K562 (cell line): Measurements from ENCODE around the gene HOXC11. TPM values are rescaled to one million over a fixed set of nuclear protein-coding genes. Genes with fewer than 3 reads are reported as not detected.
A peak's percentile ranks its signal among the peaks of the same experiment; 100 is the strongest.

Source experiments
- DPF2 ChIP-seq: fragments of 450-650 bp; IDR thresholded peaks from 2 replicates; pipeline ENCODE4 v1.6.1; 2016
- ERF ChIP-seq: fragments of 450-650 bp; formaldehyde crosslinking; IDR thresholded peaks from 2 replicates; pipeline ENCODE4 v1.4.0; 2020; ENCODE audit warnings: mild to moderate bottlenecking, mixed read lengths
- MGA ChIP-seq: fragments of 450-650 bp; IDR thresholded peaks from 2 replicates; pipeline ENCODE4 v1.6.1; 2016; ENCODE audit warnings: mild to moderate bottlenecking, moderate library complexity
- NRF1 ChIP-seq, 2 experiments: fragments of 450-650 bp; IDR thresholded peaks in 1 of 2; conservative IDR thresholded peaks in 1 of 2; 2 replicates each; pipeline ENCODE4 v1.6.1; 2014; ENCODE audit warnings: mild to moderate bottlenecking in 2 of 2
- POLR2B ChIP-seq: fragments of 450-650 bp; IDR thresholded peaks from 2 replicates; pipeline ENCODE4 v1.6.1; 2018; ENCODE audit warnings: low read depth; ENCODE audit not compliant: partially characterized antibody
- SETDB1 ChIP-seq: IDR thresholded peaks from one replicate; pipeline ENCODE4 v1.6.1; 2012; ENCODE audit warnings: low read length, control low read depth, inconsistent platforms
- TEAD4 ChIP-seq, 2 experiments: sonication (generic) in 1 of 2; formaldehyde crosslinking in 1 of 2; IDR thresholded peaks; 2 replicates each; pipeline versions ENCODE4 v1.6.1 to v1.8.0; 2012 to 2022; ENCODE audit warnings: borderline replicate concordance in 1 of 2, inconsistent platforms in 1 of 2, low read length in 1 of 2, mild to moderate bottlenecking in 1 of 2, missing genetic modification reagents in 1 of 2
- ZNF512 ChIP-seq: IDR thresholded peaks from 2 replicates; pipeline ENCODE4 v1.6.1; 2016; ENCODE audit warnings: missing genetic modification characterization, missing compliant biosample characterization
- polyA plus RNA-seq, 8 experiments: library from polyadenylated mRNA; depleted of rRNA in 4 of 8; stranded (reverse) in 5 of 8; unstranded in 3 of 8; fragments of >200 nt; fragmentation: Nextera tagmentation in 2 of 8; fragmentation: Illumina TruSeq in 1 of 8; extraction: Ambion mirVana in 2 of 8; extraction: Trizol in 1 of 8; gene quantifications; 2 replicates each; pipeline versions ENCODE4 v1.2.1 to v1.2.3, GENCODE V29; 2011 to 2014; ENCODE audit warnings: inconsistent platforms in 1 of 8, missing spikeins in 1 of 8
- total RNA-seq, 7 experiments: library from RNA; depleted of rRNA in 6 of 7; stranded (reverse); fragments of >200 nt in 6 of 7; fragmentation: Illumina TruSeq in 2 of 7; extraction: Trizol in 2 of 7; gene quantifications; 2 replicates each; pipeline versions ENCODE4 v1.2.1 to v1.2.3, GENCODE V29; 2011 to 2021; ENCODE audit warnings: low replicate concordance in 1 of 7
- TF ChIP-seq, protein P1 (sequence below): fragments of 450-650 bp; formaldehyde crosslinking; IDR thresholded peaks from 2 replicates; pipeline ENCODE4 v1.4.0; 2022; ENCODE audit warnings: missing genetic modification characterization
- TF ChIP-seq, protein P2 (sequence below), 2 experiments: fragments of 450-650 bp; IDR thresholded peaks; 2 replicates each; pipeline ENCODE4 v1.6.1; 2016

The HOXC11 gene
- total and polyA plus RNA-seq, 9 of the 15 experiments (the other 6 are each of a cell fraction or from before 2014, with no cell fraction given), result not detected

DNA sequence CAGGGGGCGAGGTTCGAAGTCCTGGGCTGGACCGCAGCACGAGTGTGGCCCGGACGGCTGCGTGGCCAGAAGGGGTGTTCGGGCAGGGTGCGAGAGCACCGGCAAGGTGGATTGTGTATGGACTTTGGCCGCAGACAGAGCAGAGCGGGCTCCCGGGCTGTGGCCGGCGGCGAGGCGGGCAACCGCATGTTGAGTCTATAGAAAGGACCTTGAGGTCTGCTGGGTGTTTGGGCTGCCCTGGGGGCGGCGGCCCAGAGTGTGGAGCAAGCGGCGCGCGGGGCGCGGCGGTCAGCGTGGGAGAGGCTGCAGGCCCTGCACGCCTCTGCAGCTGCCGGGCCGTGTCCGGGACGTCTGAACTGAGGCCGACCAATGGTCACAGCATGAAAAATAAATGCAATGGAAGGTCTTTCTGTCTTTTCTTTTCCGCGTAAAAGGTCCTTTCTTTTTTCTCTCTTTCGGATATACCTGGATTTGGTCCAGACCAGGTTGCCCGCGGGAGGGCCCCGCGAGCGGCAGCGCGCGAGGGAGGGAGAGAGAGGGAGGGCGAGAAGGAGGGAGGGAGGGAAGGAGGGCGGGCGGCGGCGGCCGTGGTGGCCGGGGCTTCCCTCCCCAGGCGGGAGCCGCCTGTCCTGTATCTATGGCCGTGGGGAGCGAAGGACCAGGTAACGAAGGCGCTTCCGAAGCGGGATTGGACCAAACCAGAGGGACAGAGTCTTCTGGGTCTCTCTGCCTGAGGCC is 21.5 kb downstream of the HOXC11 start (continued):
- TF ChIP-seq MGA (peak; percentile 7), SETDB1 (no peak), TEAD4 (IDR thresholded peaks at IDR 0.05; ENCODE audit: low read length) (no peak), TEAD4 (CRISPR knock-in tag; IDR thresholded peaks at IDR 0.05; ENCODE audit: borderline replicate concordance) (no peak), ERF (CRISPR knock-in tag) (0 out of 2 replicates have a peak, but pooled peaks have one; percentile 57), POLR2B (peak; percentile 18), NRF1 (conservative IDR thresholded peaks at IDR 0.05 in 1 of 2, IDR thresholded peaks at IDR 0.05 in 1 of 2) (peak in 1 of 2 experiments; percentile 25; a peak in 1 of 4 replicates), DPF2 (peak; percentile 45; the same call in 1 of the 2 replicates), ZNF512 (tag) (peak; percentile 61)
- TF ChIP-seq, protein P1, sequence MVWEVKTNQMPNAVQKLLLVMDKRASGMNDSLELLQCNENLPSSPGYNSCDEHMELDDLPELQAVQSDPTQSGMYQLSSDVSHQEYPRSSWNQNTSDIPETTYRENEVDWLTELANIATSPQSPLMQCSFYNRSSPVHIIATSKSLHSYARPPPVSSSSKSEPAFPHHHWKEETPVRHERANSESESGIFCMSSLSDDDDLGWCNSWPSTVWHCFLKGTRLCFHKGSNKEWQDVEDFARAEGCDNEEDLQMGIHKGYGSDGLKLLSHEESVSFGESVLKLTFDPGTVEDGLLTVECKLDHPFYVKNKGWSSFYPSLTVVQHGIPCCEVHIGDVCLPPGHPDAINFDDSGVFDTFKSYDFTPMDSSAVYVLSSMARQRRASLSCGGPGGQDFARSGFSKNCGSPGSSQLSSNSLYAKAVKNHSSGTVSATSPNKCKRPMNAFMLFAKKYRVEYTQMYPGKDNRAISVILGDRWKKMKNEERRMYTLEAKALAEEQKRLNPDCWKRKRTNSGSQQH (CRISPR knock-in tag), result no peak
- TF ChIP-seq, protein P2, sequence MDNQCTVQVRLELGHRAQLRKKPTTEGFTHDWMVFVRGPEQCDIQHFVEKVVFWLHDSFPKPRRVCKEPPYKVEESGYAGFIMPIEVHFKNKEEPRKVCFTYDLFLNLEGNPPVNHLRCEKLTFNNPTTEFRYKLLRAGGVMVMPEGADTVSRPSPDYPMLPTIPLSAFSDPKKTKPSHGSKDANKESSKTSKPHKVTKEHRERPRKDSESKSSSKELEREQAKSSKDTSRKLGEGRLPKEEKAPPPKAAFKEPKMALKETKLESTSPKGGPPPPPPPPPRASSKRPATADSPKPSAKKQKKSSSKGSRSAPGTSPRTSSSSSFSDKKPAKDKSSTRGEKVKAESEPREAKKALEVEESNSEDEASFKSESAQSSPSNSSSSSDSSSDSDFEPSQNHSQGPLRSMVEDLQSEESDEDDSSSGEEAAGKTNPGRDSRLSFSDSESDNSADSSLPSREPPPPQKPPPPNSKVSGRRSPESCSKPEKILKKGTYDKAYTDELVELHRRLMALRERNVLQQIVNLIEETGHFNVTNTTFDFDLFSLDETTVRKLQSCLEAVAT (IDR thresholded peaks at IDR 0.05), result 0 out of 4 replicates have a peak, but pooled peaks of 1 of the 2 experiments have one; percentile 6
